ENCODE measurements around the gene FALEC. TPM values are rescaled to one million over a fixed set of nuclear protein-coding genes. Genes with fewer than 3 reads are reported as not detected.

FALEC gene
- total and polyA plus RNA-seq, 9 of the 15 experiments (the other 6 are each of a cell fraction or from before 2014, with no cell fraction given): 0.15 to 1.8 (median 0.53) TPM; not detected in 5

GRCh38 chr1:150512846-150513245 is 2.7 kb upstream of the FALEC start:
- FAIRE-seq (no peak), ATAC-seq (no peak), DNase-seq (ENCODE audit: extremely low read depth in 1 of 4, low spot score in 3 of 4) (no peak)
- Histone ChIP-seq H3K79me2 (ENCODE audit: control insufficient read depth, insufficient read depth, low read length) (peaks cover 25% of the 10 kb centered on the region; the same call in 2 of the 3 replicates), H3K4me1 (replicated peaks in 1 of 2; ENCODE audit: control insufficient read depth in 2 of 2, insufficient read depth in 2 of 2, low read length in 2 of 2) (peaks cover 50 to 56% of the 10 kb centered on the region in 2 experiments), H3K36me3 (ENCODE audit: control insufficient read depth, insufficient read depth, low read length) (peaks cover 34% of the 10 kb centered on the region; the same call in 2 of the 3 replicates), H2AFZ (ENCODE audit: low read depth, low read length) (no peak overlapping the region), H4K20me1 (replicated peaks; ENCODE audit: control insufficient read depth, insufficient read depth, low read length) (no peaks in the 10 kb centered on the region), H3K27me3 (ENCODE audit: control insufficient read depth in 2 of 2, insufficient read depth in 2 of 2, low read length in 2 of 2) (no peaks in the 10 kb centered on the region), H3K4me3 (no peak overlapping the region), H3K9me1 (ENCODE audit: control insufficient read depth, insufficient read depth, low read length) (no peaks in the 10 kb centered on the region), H3K9ac (ENCODE audit: insufficient read depth in 1 of 2, low read depth in 2 of 2, low read length in 2 of 2) (peak overlapping the region in 1 of 2 experiments; percentile 63; a peak in 1 of 4 replicates), H3K27ac (ENCODE audit: extremely low read depth, low read depth, low read length) (no peak overlapping the region), H3K9me3 (replicated peaks; ENCODE audit: control insufficient read depth, insufficient read depth, low read depth, low read length) (no peaks in the 10 kb centered on the region), H3K4me2 (ENCODE audit: insufficient read depth, low read length) (0 out of 2 replicates have a peak overlapping the region, but pooled peaks have one; percentile 15)
- TF ChIP-seq IRF9 (tag; IDR thresholded peaks at IDR 0.05): no peak
- no peak for TF ChIP-seq NR2C2 (CRISPR knock-in tag; IDR thresholded peaks at IDR 0.05)
- no peak for TF ChIP-seq NR2C2 (tag; IDR thresholded peaks at IDR 0.05)
- TF ChIP-seq FOS (IDR thresholded peaks at IDR 0.05; ENCODE audit: extremely low read depth, insufficient read length): no peak
- TF ChIP-seq FOXJ3 (CRISPR knock-in tag; IDR thresholded peaks at IDR 0.05): no peak
- no peak for TF ChIP-seq SMARCA4 (IDR thresholded peaks at IDR 0.05)
- no peak for TF ChIP-seq ZBTB7A (IDR thresholded peaks at IDR 0.05; ENCODE audit: borderline replicate concordance, control insufficient read depth, low read depth, low read length)
- TF ChIP-seq HCFC1 (IDR thresholded peaks at IDR 0.05; ENCODE audit: low read depth, low read length): no peak
- no peak for TF ChIP-seq GTF2F1 (IDR thresholded peaks at IDR 0.05; ENCODE audit: low read depth, low read length)
- TF ChIP-seq MTA3 (IDR thresholded peaks at IDR 0.05; ENCODE audit: borderline replicate concordance): no peak
- no peak for TF ChIP-seq POLR2AphosphoS5 (IDR thresholded peaks at IDR 0.05; ENCODE audit: control insufficient read depth, insufficient read depth, low read depth, low read length)
- no peak for TF ChIP-seq ZBTB43 (CRISPR knock-in tag; IDR thresholded peaks at IDR 0.05)
- TF ChIP-seq NONO (IDR thresholded peaks at IDR 0.05; ENCODE audit: low read depth in 2 of 2, low read length in 1 of 2): no peak
- no peak for TF ChIP-seq ATF2 (CRISPR knock-in tag; IDR thresholded peaks at IDR 0.05)
- TF ChIP-seq ELK1 (CRISPR knock-in tag; IDR thresholded peaks at IDR 0.05): no peak
- no peak for TF ChIP-seq FUS (optimal IDR thresholded peaks at IDR 0.05; ENCODE audit: low read depth, low read length)
- no peak for TF ChIP-seq ELF2 (CRISPR knock-in tag; IDR thresholded peaks at IDR 0.05)
- 33% methylated on average over 2 of the region's 2 CpGs for WGBS (ENCODE audit: insufficient coverage, low coverage, missing lambda C conversion rate)
- ChIA-PET POLR2A (interaction anchor here (0.6 to 1.4 kb wide), 4 partner anchors 12 to 67 kb away, joined by 3 to 4 read pairs (median 3); partner anchors contain the start of genes MCL1 and TARS2), CTCF (ENCODE audit: low intra/inter-chr PET ratio) (no interaction called here)
- in situ Hi-C loops (cut with MboI): no loop called here
- no TSS peak for BruUV-seq (replicated peaks)
- intact Hi-C loops (cut with micrococcal nuclease): no loop called here

All from K562 (cell line).